Neural progenitor cell (in vitro differentiated cells): ENCODE data around the gene OPTC. TPM values are rescaled to one million over a fixed set of nuclear protein-coding genes. Genes with fewer than 3 reads are reported as not detected.

Experiments used
- DNase-seq: peaks from one replicate; pipeline ENCODE4 v3.0.0-alpha.2; 2016; ENCODE audit warnings: low spot score
- H2AFZ ChIP-seq: fragments of 200-600 bp; sonication (generic); replicated peaks from 2 replicates; pipeline ENCODE4 v1.6.1; 2016; ENCODE audit warnings: antibody characterized with exemption
- H3F3A ChIP-seq: fragments of 200-600 bp; sonication (generic); 2 replicates; pipeline ENCODE4 v1.6.1; 2016; ENCODE audit warnings: antibody characterized with exemption, low read depth
- H3K27ac ChIP-seq: fragments of 200-600 bp; sonication (generic); 2 replicates; pipeline ENCODE4 v1.5.1; 2016; ENCODE audit warnings: mild to moderate bottlenecking
- H3K27me3 ChIP-seq: fragments of 200-600 bp; sonication (generic); 2 replicates; pipeline ENCODE4 v1.6.1; 2016; ENCODE audit warnings: mild to moderate bottlenecking, moderate library complexity
- H3K36me3 ChIP-seq: fragments of 200-600 bp; sonication (generic); 2 replicates; pipeline ENCODE4 v1.5.1; 2016
- H3K4me1 ChIP-seq: fragments of 200-600 bp; sonication (generic); 2 replicates; pipeline ENCODE4 v1.6.1; 2016; ENCODE audit warnings: mixed run types
- H3K4me2 ChIP-seq: fragments of 200-600 bp; sonication (generic); 2 replicates; pipeline ENCODE4 v1.6.1; 2016
- H3K4me3 ChIP-seq: fragments of 200-600 bp; sonication (generic); 2 replicates; pipeline ENCODE4 v1.5.1; 2016
- H3K79me2 ChIP-seq: fragments of 200-600 bp; sonication (generic); 2 replicates; pipeline ENCODE4 v1.6.1; 2016; ENCODE audit warnings: low read depth
- H3K9ac ChIP-seq: fragments of 200-600 bp; sonication (generic); 2 replicates; pipeline ENCODE4 v1.6.1; 2016
- H3K9me3 ChIP-seq: fragments of 200-600 bp; sonication (generic); 2 replicates; pipeline ENCODE4 v1.5.1; 2016; ENCODE audit warnings: low read depth
- H4K20me1 ChIP-seq: fragments of 200-600 bp; sonication (generic); 2 replicates; pipeline ENCODE4 v1.6.1; 2016; ENCODE audit warnings: low read depth
- H3K27ac Mint-ChIP-seq: 3 replicates; pipeline ENCODE4 v1.8.0; 2021; ENCODE audit warnings: mixed read lengths
- H3K27me3 Mint-ChIP-seq: 2 replicates; pipeline ENCODE4 v1.8.0; 2022; ENCODE audit warnings: low read depth, mild to moderate bottlenecking, inconsistent platforms, moderate library complexity, mixed read lengths; ENCODE audit not compliant: insufficient read depth
- H3K36me3 Mint-ChIP-seq: 3 replicates; pipeline ENCODE4 v1.8.0; 2021; ENCODE audit warnings: mixed read lengths
- H3K4me1 Mint-ChIP-seq: 3 replicates; pipeline ENCODE4 v1.8.0; 2021; ENCODE audit warnings: mixed read lengths
- H3K4me3 Mint-ChIP-seq: 3 replicates; pipeline ENCODE4 v1.8.0; 2021; ENCODE audit warnings: mild to moderate bottlenecking, moderate library complexity, mixed read lengths
- H3K9me3 Mint-ChIP-seq: 3 replicates; pipeline ENCODE4 v1.8.0; 2020; ENCODE audit warnings: mixed read lengths
- EZH2 ChIP-seq: fragments of 200-600 bp; sonication (generic); IDR thresholded peaks from 2 replicates; pipeline ENCODE4 v1.6.1; 2017; ENCODE audit warnings: antibody characterized with exemption, mild to moderate bottlenecking, moderate library complexity
- EZH2phosphoT487 ChIP-seq: fragments of 200-600 bp; sonication (generic); IDR thresholded peaks from 2 replicates; pipeline ENCODE4 v1.6.1; 2017; ENCODE audit warnings: antibody characterized with exemption
- total RNA-seq: library from RNA; depleted of rRNA; stranded (reverse); fragments of >200 nt; gene quantifications from 2 replicates; pipeline ENCODE4 v1.2.3, GENCODE V29; 2015; ENCODE audit warnings: low replicate concordance
- TF ChIP-seq, protein P1 (sequence below): fragments of 200-600 bp; sonication (generic); IDR thresholded peaks from 2 replicates; pipeline ENCODE4 v1.5.1; 2017; ENCODE audit warnings: antibody characterized with exemption, mild to moderate bottlenecking

The OPTC gene
- total RNA-seq, 1 donor from 2014 or later: not detected

DNA sequence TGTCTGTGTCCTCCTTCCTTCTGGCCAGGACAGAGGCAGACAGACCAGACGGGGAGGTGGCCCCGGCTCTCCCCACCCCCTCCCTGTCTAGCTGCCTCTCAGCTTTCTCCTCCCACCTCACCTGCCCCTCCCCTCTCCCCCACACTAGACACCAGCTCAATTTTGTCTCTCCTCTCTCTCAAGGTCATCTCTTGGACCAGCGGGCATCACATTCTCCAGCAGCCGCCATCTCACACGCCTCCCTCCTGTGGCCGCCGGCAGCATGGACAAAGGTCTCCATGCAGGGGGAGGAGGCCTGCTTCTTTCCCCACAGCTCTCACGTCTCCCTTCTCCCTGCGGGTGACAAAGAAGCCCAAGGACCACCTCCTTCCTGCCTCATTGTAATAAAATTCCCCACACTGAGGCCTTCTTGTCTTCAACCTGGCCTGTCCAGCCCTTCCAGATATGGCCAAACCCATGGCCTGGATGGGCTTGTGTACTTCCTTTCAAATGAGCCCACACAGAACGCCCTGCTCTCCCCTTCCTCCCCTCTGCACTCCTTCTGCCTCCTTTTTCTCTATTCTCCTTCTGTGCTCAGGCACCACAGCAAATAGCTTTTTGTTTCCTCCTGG is 14.6 kb downstream of the OPTC start:
- peak; percentile 50 for DNase-seq
- no peaks in the 10 kb centered on the region for H3K9me3 Mint-ChIP-seq
- H3K36me3 Mint-ChIP-seq: no peaks in the 10 kb centered on the region
- TF ChIP-seq EZH2 (no peak), EZH2phosphoT487 (no peak)
- TF ChIP-seq, protein P1, sequence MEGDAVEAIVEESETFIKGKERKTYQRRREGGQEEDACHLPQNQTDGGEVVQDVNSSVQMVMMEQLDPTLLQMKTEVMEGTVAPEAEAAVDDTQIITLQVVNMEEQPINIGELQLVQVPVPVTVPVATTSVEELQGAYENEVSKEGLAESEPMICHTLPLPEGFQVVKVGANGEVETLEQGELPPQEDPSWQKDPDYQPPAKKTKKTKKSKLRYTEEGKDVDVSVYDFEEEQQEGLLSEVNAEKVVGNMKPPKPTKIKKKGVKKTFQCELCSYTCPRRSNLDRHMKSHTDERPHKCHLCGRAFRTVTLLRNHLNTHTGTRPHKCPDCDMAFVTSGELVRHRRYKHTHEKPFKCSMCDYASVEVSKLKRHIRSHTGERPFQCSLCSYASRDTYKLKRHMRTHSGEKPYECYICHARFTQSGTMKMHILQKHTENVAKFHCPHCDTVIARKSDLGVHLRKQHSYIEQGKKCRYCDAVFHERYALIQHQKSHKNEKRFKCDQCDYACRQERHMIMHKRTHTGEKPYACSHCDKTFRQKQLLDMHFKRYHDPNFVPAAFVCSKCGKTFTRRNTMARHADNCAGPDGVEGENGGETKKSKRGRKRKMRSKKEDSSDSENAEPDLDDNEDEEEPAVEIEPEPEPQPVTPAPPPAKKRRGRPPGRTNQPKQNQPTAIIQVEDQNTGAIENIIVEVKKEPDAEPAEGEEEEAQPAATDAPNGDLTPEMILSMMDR: no peak
- peaks cover 69% of the 10 kb centered on the region for H3K4me1 Mint-ChIP-seq
- H3K4me3 ChIP-seq: no peak overlapping the region
- H3K4me2 ChIP-seq: peak overlapping the region; percentile 57
- peaks cover 45% of the 10 kb centered on the region for H3K4me1 ChIP-seq
- H3K27me3 Mint-ChIP-seq: peaks cover 10% of the 10 kb centered on the region
- H3K79me2 ChIP-seq: no peaks in the 10 kb centered on the region
- peak overlapping the region; percentile 2 for H3K4me3 Mint-ChIP-seq
- H3K9me3 ChIP-seq: no peaks in the 10 kb centered on the region
- no peak overlapping the region for H3K27ac ChIP-seq
- no peaks in the 10 kb centered on the region for H4K20me1 ChIP-seq
- peaks cover 12% of the 10 kb centered on the region for H3F3A ChIP-seq
- no peaks in the 10 kb centered on the region for H3K27me3 ChIP-seq
- H3K27ac Mint-ChIP-seq: peak overlapping the region; percentile 20
- H3K36me3 ChIP-seq: no peaks in the 10 kb centered on the region
- peak overlapping the region; percentile 23 for H2AFZ ChIP-seq
- no peak overlapping the region for H3K9ac ChIP-seq

DNA sequence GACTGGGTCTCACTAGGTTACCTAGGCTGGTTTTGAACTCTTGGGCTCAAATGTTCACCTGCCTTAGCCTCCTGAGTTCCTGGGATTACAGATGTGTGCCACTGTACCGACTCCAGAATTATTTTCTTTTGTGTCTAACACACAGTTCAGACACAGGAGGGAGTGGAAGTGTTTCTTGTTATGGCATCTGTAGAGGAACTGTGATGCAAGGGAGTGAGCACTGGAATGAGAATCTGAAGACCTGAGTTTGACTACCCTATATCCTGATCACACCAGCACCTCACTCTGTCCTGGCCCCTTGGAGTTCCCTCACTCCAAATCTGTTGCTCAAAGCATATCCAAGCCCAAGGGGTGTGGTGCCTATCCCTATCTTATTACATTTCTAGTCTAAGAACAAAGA is 15.2 kb downstream of the OPTC start:
- peak overlapping the region; percentile 20 for H3K27ac Mint-ChIP-seq
- no peak overlapping the region for H3K9ac ChIP-seq
- H3K79me2 ChIP-seq: no peaks in the 10 kb centered on the region
- no peaks in the 10 kb centered on the region for H4K20me1 ChIP-seq
- no peak for TF ChIP-seq EZH2
- TF ChIP-seq EZH2phosphoT487: no peak
- TF ChIP-seq, protein P1: no peak
- H3K27ac ChIP-seq: no peak overlapping the region
- H2AFZ ChIP-seq: no peak overlapping the region
- H3K4me2 ChIP-seq: peak overlapping the region; percentile 57
- DNase-seq: no peak
- H3K4me1 ChIP-seq: peaks cover 51% of the 10 kb centered on the region
- H3F3A ChIP-seq: peaks cover 12% of the 10 kb centered on the region
- no peaks in the 10 kb centered on the region for H3K36me3 ChIP-seq
- no peaks in the 10 kb centered on the region for H3K9me3 ChIP-seq
- H3K4me1 Mint-ChIP-seq: peaks cover 75% of the 10 kb centered on the region
- peaks cover 8% of the 10 kb centered on the region for H3K27me3 Mint-ChIP-seq
- no peaks in the 10 kb centered on the region for H3K36me3 Mint-ChIP-seq
- H3K9me3 Mint-ChIP-seq: no peaks in the 10 kb centered on the region
- H3K4me3 Mint-ChIP-seq: peak overlapping the region; percentile 2
- no peak overlapping the region for H3K4me3 ChIP-seq
- H3K27me3 ChIP-seq: no peaks in the 10 kb centered on the region

DNA sequence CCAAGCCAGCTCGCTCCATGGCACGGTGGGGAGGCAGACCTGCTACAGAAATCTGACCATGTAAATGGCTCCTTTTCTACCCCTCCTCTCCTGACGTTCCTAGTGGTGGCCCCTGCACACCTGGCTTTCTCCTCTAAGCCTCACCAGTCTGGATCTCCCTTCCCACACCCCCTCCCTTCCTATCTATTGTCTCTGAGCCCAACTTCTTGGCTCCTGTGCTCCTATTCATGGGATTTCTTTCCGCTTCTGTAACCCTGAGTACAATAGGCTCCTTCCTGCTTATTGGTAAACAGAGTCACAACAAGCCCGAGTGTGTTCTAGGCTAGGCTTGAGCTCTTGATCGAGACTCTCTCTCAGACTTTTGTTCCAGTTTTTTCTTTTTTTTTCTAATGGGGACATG is 17.6 kb downstream of the OPTC start:
- H3K36me3 ChIP-seq: no peaks in the 10 kb centered on the region
- H3K27me3 ChIP-seq: no peaks in the 10 kb centered on the region
- no peak overlapping the region for H3K4me3 Mint-ChIP-seq
- no peak overlapping the region for H3K27ac ChIP-seq
- TF ChIP-seq EZH2phosphoT487 (no peak), EZH2 (no peak)
- TF ChIP-seq, protein P1: no peak
- peaks cover 53% of the 10 kb centered on the region for H3K4me1 ChIP-seq
- no peak for DNase-seq
- H3F3A ChIP-seq: peaks cover 12% of the 10 kb centered on the region
- H3K79me2 ChIP-seq: no peaks in the 10 kb centered on the region
- no peak overlapping the region for H3K27ac Mint-ChIP-seq
- no peaks in the 10 kb centered on the region for H4K20me1 ChIP-seq
- peak overlapping the region; percentile 23 for H3K4me2 ChIP-seq
- peaks cover 84% of the 10 kb centered on the region for H3K4me1 Mint-ChIP-seq
- H3K9ac ChIP-seq: no peak overlapping the region
- H3K27me3 Mint-ChIP-seq: peaks cover 5% of the 10 kb centered on the region
- H3K9me3 ChIP-seq: no peaks in the 10 kb centered on the region
- no peaks in the 10 kb centered on the region for H3K36me3 Mint-ChIP-seq
- H2AFZ ChIP-seq: no peak overlapping the region
- H3K4me3 ChIP-seq: no peak overlapping the region
- H3K9me3 Mint-ChIP-seq: no peaks in the 10 kb centered on the region
